ENCODE measurements around the gene FOXP1.

The FOXP1 gene

DNA sequence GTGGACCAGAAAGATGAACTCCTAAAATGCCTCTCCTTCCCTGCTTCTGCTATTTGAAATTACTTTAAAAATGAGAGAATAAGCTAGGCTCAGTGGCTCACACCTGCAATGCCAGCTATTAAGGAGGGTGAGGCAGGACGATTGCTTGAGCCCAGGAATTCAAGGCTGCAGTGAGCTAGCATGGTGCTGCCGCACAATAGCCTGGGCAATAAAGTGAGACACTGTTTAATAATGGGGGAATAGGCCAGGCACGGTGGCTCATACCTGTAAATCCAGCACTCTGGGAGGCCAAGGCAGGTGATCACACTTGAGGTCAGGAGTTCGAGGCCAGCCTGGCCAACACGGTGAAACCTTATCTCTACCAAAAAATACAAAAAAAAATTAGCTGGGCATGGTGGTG, 271.1 kb downstream of the FOXP1 start:
- no peak overlapping the region for H3K4me2 ChIP-seq (ENCODE audit: low read depth, low read length, poor library complexity, severe bottlenecking)
- H3K36me3 ChIP-seq (ENCODE audit: low read length) = no peaks in the 10 kb centered on the region
- H3K4me3 ChIP-seq (ENCODE audit: insufficient read depth, low read length, poor library complexity, severe bottlenecking) = no peak overlapping the region
- no peaks in the 10 kb centered on the region for H4K20me1 ChIP-seq (ENCODE audit: low read depth, low read length)
- no peak overlapping the region for H3K9ac ChIP-seq (ENCODE audit: low read length)
- TF ChIP-seq EZH2phosphoT487 (conservative IDR thresholded peaks at IDR 0.05; ENCODE audit: low read length) = no peak
- TF ChIP-seq, protein P1, sequence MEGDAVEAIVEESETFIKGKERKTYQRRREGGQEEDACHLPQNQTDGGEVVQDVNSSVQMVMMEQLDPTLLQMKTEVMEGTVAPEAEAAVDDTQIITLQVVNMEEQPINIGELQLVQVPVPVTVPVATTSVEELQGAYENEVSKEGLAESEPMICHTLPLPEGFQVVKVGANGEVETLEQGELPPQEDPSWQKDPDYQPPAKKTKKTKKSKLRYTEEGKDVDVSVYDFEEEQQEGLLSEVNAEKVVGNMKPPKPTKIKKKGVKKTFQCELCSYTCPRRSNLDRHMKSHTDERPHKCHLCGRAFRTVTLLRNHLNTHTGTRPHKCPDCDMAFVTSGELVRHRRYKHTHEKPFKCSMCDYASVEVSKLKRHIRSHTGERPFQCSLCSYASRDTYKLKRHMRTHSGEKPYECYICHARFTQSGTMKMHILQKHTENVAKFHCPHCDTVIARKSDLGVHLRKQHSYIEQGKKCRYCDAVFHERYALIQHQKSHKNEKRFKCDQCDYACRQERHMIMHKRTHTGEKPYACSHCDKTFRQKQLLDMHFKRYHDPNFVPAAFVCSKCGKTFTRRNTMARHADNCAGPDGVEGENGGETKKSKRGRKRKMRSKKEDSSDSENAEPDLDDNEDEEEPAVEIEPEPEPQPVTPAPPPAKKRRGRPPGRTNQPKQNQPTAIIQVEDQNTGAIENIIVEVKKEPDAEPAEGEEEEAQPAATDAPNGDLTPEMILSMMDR (IDR thresholded peaks at IDR 0.05; ENCODE audit: insufficient read depth, low read length, poor library complexity, severe bottlenecking) = no peak
- H3K27me3 ChIP-seq (ENCODE audit: low read length) = no peaks in the 10 kb centered on the region
- H3K9me2 ChIP-seq (replicated peaks; ENCODE audit: insufficient read depth, low read length) = no peaks in the 10 kb centered on the region
- no peaks in the 10 kb centered on the region for H3K79me2 ChIP-seq (ENCODE audit: insufficient read depth, low read length)
- H3K9me3 ChIP-seq (ENCODE audit: insufficient read depth, low read length) = no peaks in the 10 kb centered on the region
- H2AFZ ChIP-seq (ENCODE audit: low read depth, low read length, severe bottlenecking) = no peak overlapping the region
- no peaks in the 10 kb centered on the region; the same call in 1 of the 2 replicates for H3F3A ChIP-seq (ENCODE audit: insufficient read depth)
- H3K27ac ChIP-seq (ENCODE audit: low read depth, low read length) = no peak overlapping the region

DNA sequence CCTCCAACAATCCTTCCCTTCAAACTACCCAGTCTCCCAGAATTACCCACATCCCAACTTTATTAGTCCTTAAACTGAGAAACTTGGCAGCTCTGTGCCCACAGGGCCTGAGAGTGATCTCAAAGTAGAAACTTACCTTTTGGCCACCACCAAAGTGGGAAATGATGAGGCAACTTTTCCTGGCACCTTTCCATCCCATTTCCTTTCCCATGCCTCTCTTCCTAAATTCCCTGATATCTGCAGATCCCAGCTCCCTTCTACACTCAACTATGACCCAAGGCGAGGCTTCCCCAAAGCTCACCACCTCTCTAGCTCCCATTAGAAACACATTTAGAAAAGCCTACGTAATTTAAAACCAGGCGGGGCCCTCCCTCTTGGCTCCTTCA, 271.9 kb downstream of the FOXP1 start:
- no peaks in the 10 kb centered on the region for H3K36me3 ChIP-seq (ENCODE audit: low read length)
- no peak overlapping the region for H3K4me3 ChIP-seq (ENCODE audit: insufficient read depth, low read length, poor library complexity, severe bottlenecking)
- no peak overlapping the region for H3K4me2 ChIP-seq (ENCODE audit: low read depth, low read length, poor library complexity, severe bottlenecking)
- H3K27ac ChIP-seq (ENCODE audit: low read depth, low read length) = no peak overlapping the region
- H2AFZ ChIP-seq (ENCODE audit: low read depth, low read length, severe bottlenecking) = no peak overlapping the region
- TF ChIP-seq, protein P1 (IDR thresholded peaks at IDR 0.05; ENCODE audit: insufficient read depth, low read length, poor library complexity, severe bottlenecking) = no peak
- no peak for TF ChIP-seq EZH2phosphoT487 (conservative IDR thresholded peaks at IDR 0.05; ENCODE audit: low read length)
- H3K27me3 ChIP-seq (ENCODE audit: low read length) = no peaks in the 10 kb centered on the region
- H3K9me2 ChIP-seq (replicated peaks; ENCODE audit: insufficient read depth, low read length) = no peaks in the 10 kb centered on the region
- H4K20me1 ChIP-seq (ENCODE audit: low read depth, low read length) = no peaks in the 10 kb centered on the region
- H3K9me3 ChIP-seq (ENCODE audit: insufficient read depth, low read length) = no peaks in the 10 kb centered on the region
- H3K9ac ChIP-seq (ENCODE audit: low read length) = no peak overlapping the region
- H3K79me2 ChIP-seq (ENCODE audit: insufficient read depth, low read length) = no peaks in the 10 kb centered on the region
- no peaks in the 10 kb centered on the region for H3F3A ChIP-seq (ENCODE audit: insufficient read depth)

DNA sequence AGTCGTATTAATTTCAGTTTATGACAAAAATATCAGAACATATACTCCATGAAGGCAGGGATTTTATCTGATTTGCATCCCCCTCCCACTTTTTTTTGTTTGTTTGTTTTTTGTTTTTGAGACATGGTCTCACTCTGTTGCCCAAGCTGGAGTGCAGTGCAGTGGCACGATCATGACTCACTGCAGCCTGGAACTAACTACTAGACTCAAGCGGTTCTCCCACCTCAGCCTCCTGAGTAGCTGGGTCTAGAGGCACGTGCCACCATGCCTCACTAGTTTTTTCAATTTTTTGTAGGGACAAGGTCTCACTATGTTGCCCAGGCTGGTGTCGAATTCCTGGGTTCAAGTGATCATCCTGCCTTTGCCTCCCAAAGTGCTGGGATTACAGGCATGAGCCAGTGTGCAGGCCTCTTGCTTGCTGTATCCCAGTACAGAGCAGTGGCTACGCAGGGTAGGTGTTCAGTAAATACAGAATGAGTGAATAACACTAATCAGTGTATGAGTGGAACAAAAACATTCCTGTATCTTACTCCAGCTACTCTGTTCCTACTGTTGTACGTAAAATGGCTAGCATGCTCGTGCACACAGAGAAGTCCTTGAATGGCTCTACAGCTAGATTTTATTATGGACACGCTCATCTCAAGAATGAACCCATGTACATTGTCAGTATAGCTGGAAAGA, 272.4 kb downstream of the FOXP1 start:
- H2AFZ ChIP-seq (ENCODE audit: low read depth, low read length, severe bottlenecking) = no peak overlapping the region
- H3K27ac ChIP-seq (ENCODE audit: low read depth, low read length) = no peak overlapping the region
- H3K4me2 ChIP-seq (ENCODE audit: low read depth, low read length, poor library complexity, severe bottlenecking) = no peak overlapping the region
- no peaks in the 10 kb centered on the region for H3K9me2 ChIP-seq (replicated peaks; ENCODE audit: insufficient read depth, low read length)
- H3K79me2 ChIP-seq (ENCODE audit: insufficient read depth, low read length) = no peaks in the 10 kb centered on the region
- H3K36me3 ChIP-seq (ENCODE audit: low read length) = no peaks in the 10 kb centered on the region
- H4K20me1 ChIP-seq (ENCODE audit: low read depth, low read length) = no peaks in the 10 kb centered on the region
- H3K9ac ChIP-seq (ENCODE audit: low read length) = no peak overlapping the region
- H3K9me3 ChIP-seq (ENCODE audit: insufficient read depth, low read length) = no peaks in the 10 kb centered on the region
- no peak overlapping the region for H3K4me3 ChIP-seq (ENCODE audit: insufficient read depth, low read length, poor library complexity, severe bottlenecking)
- TF ChIP-seq EZH2phosphoT487 (conservative IDR thresholded peaks at IDR 0.05; ENCODE audit: low read length) = no peak
- TF ChIP-seq, protein P1 (IDR thresholded peaks at IDR 0.05; ENCODE audit: insufficient read depth, low read length, poor library complexity, severe bottlenecking) = no peak
- no peaks in the 10 kb centered on the region for H3F3A ChIP-seq (ENCODE audit: insufficient read depth)
- H3K27me3 ChIP-seq (ENCODE audit: low read length) = no peaks in the 10 kb centered on the region

Data from SU-DHL-6 (cell line).